ENCODE data around the gene COL16A1. TPM values are rescaled to one million over a fixed set of nuclear protein-coding genes. Genes with fewer than 3 reads are reported as not detected.
A peak's percentile ranks its signal among the peaks of the same experiment; 100 is the strongest.

Gene COL16A1
- total and polyA plus RNA-seq, 2 of the 13 experiments (the other 11 are each of a cell fraction or from before 2014, with no cell fraction given), result 4.3 to 12.2 TPM

- TF ChIP-seq ZNF564 (CRISPR knock-in tag; IDR thresholded peaks at IDR 0.05) (no peak), ZNF224 (CRISPR knock-in tag; IDR thresholded peaks at IDR 0.05) (peak; percentile 28; the same call in 1 of the 2 replicates), CENPX (CRISPR knock-in tag; IDR thresholded peaks at IDR 0.05) (no peak), AHR (CRISPR knock-in tag; IDR thresholded peaks at IDR 0.05) (no peak; the same call in 1 of the 2 replicates), ARNTL (CRISPR knock-in tag; IDR thresholded peaks at IDR 0.05) (0 out of 2 replicates have a peak, but pooled peaks have one; percentile 19), GATA4 (IDR thresholded peaks at IDR 0.05; ENCODE audit: borderline replicate concordance, low read depth) (no peak), ZNF292 (CRISPR knock-in tag; IDR thresholded peaks at IDR 0.05; ENCODE audit: borderline replicate concordance, low read depth) (no peak), CREB1 (IDR thresholded peaks at IDR 0.05) (peak; percentile 99), CREB1 (CRISPR knock-in tag; IDR thresholded peaks at IDR 0.05) (peak; percentile 99), THYN1 (CRISPR knock-in tag; IDR thresholded peaks at IDR 0.05; ENCODE audit: borderline replicate concordance, low read depth) (no peak), IKZF5 (CRISPR knock-in tag; IDR thresholded peaks at IDR 0.05) (peak; percentile 27; the same call in 1 of the 2 replicates), NRL (CRISPR knock-in tag; IDR thresholded peaks at IDR 0.05; ENCODE audit: borderline replicate concordance) (peak; percentile 83; the same call in 1 of the 2 replicates), YEATS2 (CRISPR knock-in tag; IDR thresholded peaks at IDR 0.05; ENCODE audit: borderline replicate concordance) (peak; percentile 87), GLMP (CRISPR knock-in tag; IDR thresholded peaks at IDR 0.05; ENCODE audit: borderline replicate concordance) (no peak), ZNF510 (CRISPR knock-in tag; IDR thresholded peaks at IDR 0.05; ENCODE audit: low read depth) (0 out of 2 replicates have a peak, but pooled peaks have one; percentile 49), ZNF546 (CRISPR knock-in tag; conservative IDR thresholded peaks at IDR 0.05) (no peak), HCFC1 (IDR thresholded peaks at IDR 0.05; ENCODE audit: low read depth, low read length) (peak; percentile 74), PREB (CRISPR knock-in tag; IDR thresholded peaks at IDR 0.05) (no peak), STAG1 (CRISPR knock-in tag; IDR thresholded peaks at IDR 0.05) (no peak), ZFP90 (CRISPR knock-in tag; IDR thresholded peaks at IDR 0.05; ENCODE audit: borderline replicate concordance) (0 out of 2 replicates have a peak, but pooled peaks have one; percentile 30), KAT7 (CRISPR knock-in tag; IDR thresholded peaks at IDR 0.05; ENCODE audit: borderline replicate concordance) (0 out of 2 replicates have a peak, but pooled peaks have one; percentile 58), CREM (IDR thresholded peaks at IDR 0.05) (peak; percentile 99), CREM (CRISPR knock-in tag; IDR thresholded peaks at IDR 0.05) (peak; percentile 98), ZBTB10 (CRISPR knock-in tag; IDR thresholded peaks at IDR 0.05; ENCODE audit: borderline replicate concordance) (peak; percentile 2; the same call in 1 of the 2 replicates)
These were observed 59.1 kb downstream of the COL16A1 start, which contains the start of gene PEF1 (continued) for GRCh38 chr1:31644560-31645273.
